ENCODE data around the gene PTPN7. TPM values are rescaled to one million over a fixed set of nuclear protein-coding genes. Genes with fewer than 3 reads are reported as not detected.

Gene PTPN7
- total RNA-seq, result 2.3 and 2.6 TPM in 2 replicates

DNA sequence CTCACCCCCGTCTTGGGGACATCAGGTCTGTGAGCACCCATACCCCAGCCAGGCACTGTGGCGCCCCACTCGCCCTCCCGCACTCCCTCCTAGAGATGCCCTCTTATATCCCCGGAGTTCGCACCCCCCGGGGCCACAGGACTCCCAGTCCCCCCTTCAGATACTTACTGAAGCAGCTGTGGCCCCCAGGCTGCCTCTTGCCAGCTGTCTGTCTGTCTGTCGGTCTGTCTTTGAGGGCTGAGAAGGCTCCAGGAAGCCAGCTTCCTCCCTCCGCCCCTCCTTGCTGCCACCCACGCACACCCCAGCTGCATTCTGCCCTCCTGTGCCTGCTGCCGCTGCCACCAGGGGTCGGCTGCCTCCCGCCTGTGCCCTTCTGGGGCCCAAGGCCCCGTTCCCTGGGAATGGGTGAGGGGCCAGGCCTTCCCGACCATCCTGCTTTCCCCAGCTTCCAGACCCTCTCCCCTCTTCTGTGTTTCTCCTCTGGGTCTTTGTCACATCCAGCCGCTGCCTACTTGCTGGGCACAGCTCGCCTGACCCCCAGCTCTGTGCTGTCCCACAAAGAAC is at the start of gene PTPN7:
Gene PTPN7, minus strand, starts transcription at position 226 of the 564 bp plus-strand sequence. CDS start 1,200 bp downstream, outside the sequence.
- DNase-seq (ENCODE audit: low read depth), result no peak
- TF ChIP-seq, protein P1, sequence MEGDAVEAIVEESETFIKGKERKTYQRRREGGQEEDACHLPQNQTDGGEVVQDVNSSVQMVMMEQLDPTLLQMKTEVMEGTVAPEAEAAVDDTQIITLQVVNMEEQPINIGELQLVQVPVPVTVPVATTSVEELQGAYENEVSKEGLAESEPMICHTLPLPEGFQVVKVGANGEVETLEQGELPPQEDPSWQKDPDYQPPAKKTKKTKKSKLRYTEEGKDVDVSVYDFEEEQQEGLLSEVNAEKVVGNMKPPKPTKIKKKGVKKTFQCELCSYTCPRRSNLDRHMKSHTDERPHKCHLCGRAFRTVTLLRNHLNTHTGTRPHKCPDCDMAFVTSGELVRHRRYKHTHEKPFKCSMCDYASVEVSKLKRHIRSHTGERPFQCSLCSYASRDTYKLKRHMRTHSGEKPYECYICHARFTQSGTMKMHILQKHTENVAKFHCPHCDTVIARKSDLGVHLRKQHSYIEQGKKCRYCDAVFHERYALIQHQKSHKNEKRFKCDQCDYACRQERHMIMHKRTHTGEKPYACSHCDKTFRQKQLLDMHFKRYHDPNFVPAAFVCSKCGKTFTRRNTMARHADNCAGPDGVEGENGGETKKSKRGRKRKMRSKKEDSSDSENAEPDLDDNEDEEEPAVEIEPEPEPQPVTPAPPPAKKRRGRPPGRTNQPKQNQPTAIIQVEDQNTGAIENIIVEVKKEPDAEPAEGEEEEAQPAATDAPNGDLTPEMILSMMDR (IDR thresholded peaks at IDR 0.05; ENCODE audit: insufficient read depth, low read length, poor library complexity, severe bottlenecking), result peak; percentile 39
- Histone ChIP-seq H3K36me3 (ENCODE audit: control insufficient read depth, insufficient read depth, low read length) (no peaks in the 10 kb centered on the region), H3K4me3 (ENCODE audit: low read depth, low read length) (no peak within 1 kb of the TSS), H3K27me3 (ENCODE audit: control insufficient read depth, insufficient read depth, low read length) (no peaks in the 10 kb centered on the region)

DNA sequence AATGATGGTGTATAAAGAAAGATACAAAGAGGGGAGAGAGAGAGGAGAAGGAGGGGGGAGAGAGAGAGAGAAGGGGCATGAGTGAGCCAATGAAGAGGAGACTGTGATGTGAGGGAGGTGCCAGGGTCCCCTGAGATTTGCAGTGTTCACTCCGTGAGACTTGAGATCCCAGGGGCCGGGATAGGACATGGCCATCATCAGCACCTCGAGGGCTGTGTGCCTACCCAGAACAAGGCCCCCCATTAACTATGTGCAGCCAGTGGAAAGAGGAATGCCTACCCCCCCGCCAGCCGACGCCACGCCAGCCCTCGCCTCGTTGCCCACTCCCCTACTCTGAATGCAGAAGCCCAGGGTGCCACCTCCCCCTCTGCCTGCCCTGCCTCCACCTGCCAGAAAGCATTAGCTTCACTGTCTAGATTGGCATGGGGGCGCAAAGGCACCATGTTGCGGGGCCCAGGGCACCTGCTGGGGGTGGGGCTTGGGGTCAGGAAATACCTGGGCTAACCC is 48.0 kb upstream of the PTPN7 start:
- Histone ChIP-seq H3K36me3 (ENCODE audit: control insufficient read depth, insufficient read depth, low read length) (no peaks in the 10 kb centered on the region), H3K27me3 (ENCODE audit: control insufficient read depth, insufficient read depth, low read length) (peaks cover 35% of the 10 kb centered on the region), H3K4me3 (ENCODE audit: low read depth, low read length) (no peak overlapping the region)
- no peak for DNase-seq (ENCODE audit: low read depth)
- TF ChIP-seq, protein P1 (IDR thresholded peaks at IDR 0.05; ENCODE audit: insufficient read depth, low read length, poor library complexity, severe bottlenecking), result no peak

DNA sequence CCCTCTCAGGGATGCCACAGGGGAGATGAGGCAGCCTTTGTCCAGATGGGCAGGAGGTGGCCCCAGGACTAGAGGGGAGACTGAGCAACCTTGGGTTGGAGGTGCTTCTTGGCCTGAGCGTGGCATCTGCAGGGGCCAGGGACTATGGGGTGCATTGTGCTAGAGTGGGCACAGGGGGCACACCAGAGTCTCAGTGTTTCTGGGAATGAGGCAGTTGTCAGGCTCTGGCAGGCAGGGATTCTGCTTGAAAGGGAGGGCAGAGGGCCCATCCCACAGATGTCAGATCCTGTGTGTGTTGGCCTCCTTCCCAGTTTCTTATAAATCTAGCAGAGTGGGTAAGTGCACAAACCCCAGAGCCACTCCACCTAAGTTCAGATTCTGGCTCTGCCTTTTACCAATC is 46.9 kb upstream of the PTPN7 start:
- no peaks in the 10 kb centered on the region for H3K36me3 ChIP-seq (ENCODE audit: control insufficient read depth, insufficient read depth, low read length)
- peaks cover 25% of the 10 kb centered on the region for H3K27me3 ChIP-seq (ENCODE audit: control insufficient read depth, insufficient read depth, low read length)
- TF ChIP-seq, protein P1 (IDR thresholded peaks at IDR 0.05; ENCODE audit: insufficient read depth, low read length, poor library complexity, severe bottlenecking), result peak; percentile 55
- H3K4me3 ChIP-seq (ENCODE audit: low read depth, low read length), result no peak overlapping the region
- DNase-seq (ENCODE audit: low read depth), result peak; percentile 44

DNA sequence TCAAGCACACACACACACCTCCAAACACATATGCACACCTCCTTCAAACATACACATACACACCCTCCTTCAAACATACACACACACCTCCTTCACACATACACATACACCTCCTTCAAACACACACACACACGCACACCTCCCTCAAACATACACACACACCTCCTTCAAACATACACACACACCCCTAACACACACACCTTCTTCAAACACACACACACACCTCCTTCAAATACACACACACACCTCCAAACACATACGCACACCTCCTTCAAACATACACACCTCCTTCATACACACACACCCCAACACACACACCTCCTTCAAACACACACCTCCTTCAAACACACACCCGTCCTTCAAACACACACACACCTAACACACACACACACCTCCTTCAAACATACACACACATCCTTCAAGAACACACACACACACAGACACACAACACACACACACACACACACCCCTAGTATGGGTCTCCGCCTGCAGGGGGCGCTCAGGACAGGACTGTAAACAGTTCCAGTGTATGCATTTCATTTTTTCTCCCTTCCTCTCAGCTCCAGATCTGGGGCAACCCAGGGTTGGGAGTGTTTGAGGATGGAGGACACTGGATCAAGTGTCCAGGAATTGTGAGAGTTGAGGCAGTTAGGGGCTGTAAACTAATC is 45.3 kb upstream of the PTPN7 start:
- no peak for DNase-seq (ENCODE audit: low read depth)
- Histone ChIP-seq H3K27me3 (ENCODE audit: control insufficient read depth, insufficient read depth, low read length) (peaks cover 16% of the 10 kb centered on the region), H3K4me3 (ENCODE audit: low read depth, low read length) (no peak overlapping the region), H3K36me3 (ENCODE audit: control insufficient read depth, insufficient read depth, low read length) (no peaks in the 10 kb centered on the region)
- TF ChIP-seq, protein P1 (IDR thresholded peaks at IDR 0.05; ENCODE audit: insufficient read depth, low read length, poor library complexity, severe bottlenecking), result peak; percentile 24

DNA sequence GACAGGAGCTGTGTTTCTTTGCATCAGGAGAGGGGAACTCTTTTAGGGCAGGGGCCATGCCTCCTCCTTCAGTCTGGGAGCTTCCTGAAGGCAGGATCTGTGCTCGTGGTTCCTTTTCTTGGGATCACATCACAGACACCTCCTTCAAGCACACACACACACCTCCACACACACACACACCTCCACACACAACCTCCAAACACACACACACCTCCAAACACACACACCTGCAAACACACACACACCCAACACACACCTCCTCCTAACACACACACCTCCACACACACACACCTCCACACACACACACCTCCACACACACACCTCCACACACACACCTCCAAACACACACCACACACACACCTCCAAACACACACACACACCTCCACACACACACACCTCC is 43.7 kb upstream of the PTPN7 start:
- no peak for DNase-seq (ENCODE audit: low read depth)
- H3K4me3 ChIP-seq (ENCODE audit: low read depth, low read length), result no peak overlapping the region
- peaks cover 13% of the 10 kb centered on the region for H3K27me3 ChIP-seq (ENCODE audit: control insufficient read depth, insufficient read depth, low read length)
- TF ChIP-seq, protein P1 (IDR thresholded peaks at IDR 0.05; ENCODE audit: insufficient read depth, low read length, poor library complexity, severe bottlenecking), result no peak
- H3K36me3 ChIP-seq (ENCODE audit: control insufficient read depth, insufficient read depth, low read length), result no peaks in the 10 kb centered on the region

Data from kidney epithelial cell (primary cell).